Measurements from ENCODE around the gene LRP1. TPM values are rescaled to one million over a fixed set of nuclear protein-coding genes. Genes with fewer than 3 reads are reported as not detected.

LRP1 gene
- polyA plus RNA-seq, 1 experiment: 117 TPM

DNA sequence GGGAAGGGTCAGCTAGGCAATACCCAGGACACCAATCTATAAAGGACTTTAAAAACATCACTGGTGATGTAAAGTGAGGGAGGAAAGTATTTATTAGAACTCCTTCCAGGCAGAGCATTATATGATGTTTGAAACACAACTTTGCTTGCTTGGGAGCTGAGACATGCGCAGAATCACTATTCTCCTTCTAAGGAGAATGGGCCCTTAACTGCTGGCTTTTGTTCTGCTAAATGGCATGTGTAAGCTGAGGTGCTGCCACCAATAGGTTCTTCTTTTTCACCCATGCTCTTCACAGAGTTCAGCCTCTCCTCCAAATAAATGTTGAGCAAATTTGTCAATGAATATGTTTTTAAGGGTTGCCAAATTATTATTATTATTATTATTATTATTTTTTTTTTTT is 118.8 kb downstream of the LRP1 start:
- Histone ChIP-seq H3K4me3 (ENCODE audit: low read depth, low read length) (no peak overlapping the region), H3K36me3 (ENCODE audit: control insufficient read depth, insufficient read depth, low read length) (no peaks in the 10 kb centered on the region), H3K27me3 (ENCODE audit: control insufficient read depth, insufficient read depth, low read length) (no peaks in the 10 kb centered on the region)
- ChIA-PET POLR2A (no interaction called here), CTCF (interaction anchor here (0.7 to 14.1 kb wide), 2 partner anchors 9 to 34 kb away, joined by 3 to 334 read pairs; partner anchors contain the start of gene NXPH4)
- DNase-seq (ENCODE audit: low read depth): no peak
- TF ChIP-seq, protein P1, sequence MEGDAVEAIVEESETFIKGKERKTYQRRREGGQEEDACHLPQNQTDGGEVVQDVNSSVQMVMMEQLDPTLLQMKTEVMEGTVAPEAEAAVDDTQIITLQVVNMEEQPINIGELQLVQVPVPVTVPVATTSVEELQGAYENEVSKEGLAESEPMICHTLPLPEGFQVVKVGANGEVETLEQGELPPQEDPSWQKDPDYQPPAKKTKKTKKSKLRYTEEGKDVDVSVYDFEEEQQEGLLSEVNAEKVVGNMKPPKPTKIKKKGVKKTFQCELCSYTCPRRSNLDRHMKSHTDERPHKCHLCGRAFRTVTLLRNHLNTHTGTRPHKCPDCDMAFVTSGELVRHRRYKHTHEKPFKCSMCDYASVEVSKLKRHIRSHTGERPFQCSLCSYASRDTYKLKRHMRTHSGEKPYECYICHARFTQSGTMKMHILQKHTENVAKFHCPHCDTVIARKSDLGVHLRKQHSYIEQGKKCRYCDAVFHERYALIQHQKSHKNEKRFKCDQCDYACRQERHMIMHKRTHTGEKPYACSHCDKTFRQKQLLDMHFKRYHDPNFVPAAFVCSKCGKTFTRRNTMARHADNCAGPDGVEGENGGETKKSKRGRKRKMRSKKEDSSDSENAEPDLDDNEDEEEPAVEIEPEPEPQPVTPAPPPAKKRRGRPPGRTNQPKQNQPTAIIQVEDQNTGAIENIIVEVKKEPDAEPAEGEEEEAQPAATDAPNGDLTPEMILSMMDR (IDR thresholded peaks at IDR 0.05; ENCODE audit: insufficient read depth, low read depth, low read length): no peak

GRCh38 chr12:57248934-57249742 is 120.9 kb downstream of the LRP1 start:
- no peak overlapping the region for H3K4me3 ChIP-seq (ENCODE audit: low read depth, low read length)
- TF ChIP-seq, protein P1 (IDR thresholded peaks at IDR 0.05; ENCODE audit: insufficient read depth, low read depth, low read length): no peak
- no peaks in the 10 kb centered on the region for H3K27me3 ChIP-seq (ENCODE audit: control insufficient read depth, insufficient read depth, low read length)
- no peak for DNase-seq (ENCODE audit: low read depth)
- no peaks in the 10 kb centered on the region for H3K36me3 ChIP-seq (ENCODE audit: control insufficient read depth, insufficient read depth, low read length)
- ChIA-PET CTCF (interaction anchor here (1.0 to 14.1 kb wide), 7 partner anchors 7 to 161 kb away, joined by 3 to 334 read pairs (median 6); partner anchors contain the start of genes NXPH4 and STAT6), POLR2A (no interaction called here)

DNA sequence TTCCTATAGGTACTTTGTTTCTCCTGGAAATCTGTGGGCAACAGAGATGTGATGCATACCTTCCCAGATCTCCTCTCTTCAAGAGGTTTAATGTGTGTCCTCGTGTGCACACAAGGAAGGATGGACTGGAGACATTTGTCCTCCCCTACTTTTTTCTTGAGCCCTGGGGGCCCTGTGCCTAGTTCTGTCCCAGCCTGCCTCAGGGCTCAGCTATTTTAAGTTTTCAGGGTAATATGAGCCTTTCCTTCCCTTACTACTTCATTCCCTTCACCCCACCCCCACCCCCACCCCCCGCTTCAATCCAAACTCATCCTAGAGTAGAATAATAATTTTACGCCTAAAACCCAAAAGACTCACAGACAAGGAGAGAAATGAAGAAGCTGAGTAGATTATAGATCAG is 122.3 kb downstream of the LRP1 start:
- no peak overlapping the region for H3K4me3 ChIP-seq (ENCODE audit: low read depth, low read length)
- no peaks in the 10 kb centered on the region; the same call in 1 of the 2 replicates for H3K36me3 ChIP-seq (ENCODE audit: control insufficient read depth, insufficient read depth, low read length)
- ChIA-PET POLR2A (interaction anchor here (0.6 kb wide), 1 partner anchor 206 kb away, joined by 3 read pairs; no protein-coding TSS in a partner anchor), CTCF (interaction anchor here (1.2 to 7.5 kb wide), 6 partner anchors 9 to 208 kb away, joined by 3 to 74 read pairs (median 8); no protein-coding TSS in a partner anchor)
- no peaks in the 10 kb centered on the region for H3K27me3 ChIP-seq (ENCODE audit: control insufficient read depth, insufficient read depth, low read length)
- TF ChIP-seq, protein P1 (IDR thresholded peaks at IDR 0.05; ENCODE audit: insufficient read depth, low read depth, low read length): no peak
- DNase-seq (ENCODE audit: low read depth): no peak

DNA sequence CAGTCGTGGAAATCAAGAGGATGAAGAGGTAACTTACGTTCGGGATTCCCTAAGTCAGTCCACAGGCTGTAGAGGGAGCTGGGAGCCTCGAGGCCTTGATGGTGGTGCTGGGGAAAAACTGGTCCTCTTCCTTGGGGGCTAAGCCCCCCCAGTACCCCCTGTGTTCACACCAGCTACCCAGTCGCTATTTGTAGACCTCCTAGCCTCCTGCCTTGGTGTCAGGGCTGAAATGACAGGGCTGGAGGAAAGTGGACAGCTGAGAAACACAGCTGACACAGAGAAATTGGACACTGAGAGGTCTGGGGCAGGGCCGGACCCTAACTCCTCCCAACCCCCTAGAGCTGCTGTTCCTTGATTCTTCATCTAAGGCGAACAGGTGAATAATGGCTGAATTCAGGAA is 122.7 kb downstream of the LRP1 start, which contains the start of gene STAC3:
TSS of gene STAC3 (minus strand) at position 232 of the 400 bp plus-strand sequence. CDS start 1,551 bp downstream, outside the sequence.
- Histone ChIP-seq H3K4me3 (ENCODE audit: low read depth, low read length) (no peak within 1 kb of the TSS), H3K36me3 (ENCODE audit: control insufficient read depth, insufficient read depth, low read length) (peaks cover under 1% of the 10 kb centered on the region; the same call in 1 of the 2 replicates), H3K27me3 (ENCODE audit: control insufficient read depth, insufficient read depth, low read length) (no peaks in the 10 kb centered on the region)
- ChIA-PET CTCF (interaction anchor here (0.6 to 7.5 kb wide), 7 partner anchors 9 to 207 kb away, joined by 3 to 74 read pairs (median 6); no protein-coding TSS in a partner anchor), POLR2A (no interaction called here)
- no peak for DNase-seq (ENCODE audit: low read depth)
- TF ChIP-seq, protein P1 (IDR thresholded peaks at IDR 0.05; ENCODE audit: insufficient read depth, low read depth, low read length): no peak
